Bronchial epithelial cell (primary cell): ENCODE measurements around the gene INS. TPM values are rescaled to one million over a fixed set of nuclear protein-coding genes. Genes with fewer than 3 reads are reported as not detected.
A peak's percentile ranks its signal among the peaks of the same experiment; 100 is the strongest.

Experiments
- DNase-seq: peaks from one replicate; pipeline ENCODE4 v3.0.0-alpha.2; 2010; ENCODE audit warnings: low read depth
- FAIRE-seq: peaks from 2 replicates; lab custom pipeline; 2011; peaks lifted over from hg19 to GRCh38; lab: Jason Lieb, UNC
- H3K27me3 ChIP-seq: 2 replicates; pipeline ENCODE4 v1.5.1; 2011; ENCODE audit warnings: low read length; ENCODE audit not compliant: control insufficient read depth, insufficient read depth
- H3K36me3 ChIP-seq: 2 replicates; pipeline ENCODE4 v1.5.1; 2011; ENCODE audit warnings: low read length; ENCODE audit not compliant: control insufficient read depth, insufficient read depth
- H3K4me3 ChIP-seq: 2 replicates; pipeline ENCODE4 v1.5.1; 2011; ENCODE audit warnings: mild to moderate bottlenecking, low read depth, low read length, control low read depth
- total RNA-seq: library from RNA; depleted of rRNA; stranded (reverse); fragments of >200 nt; gene quantifications from 2 replicates; pipeline ENCODE4 v1.2.1, GENCODE V29; 2014
- TF ChIP-seq, protein P1 (sequence below): IDR thresholded peaks from 2 replicates; pipeline ENCODE4 v1.5.1; 2011; ENCODE audit warnings: mild to moderate bottlenecking, moderate library complexity, low read length, control low read depth, inconsistent platforms; ENCODE audit not compliant: insufficient read depth, severe bottlenecking

The INS gene
- total RNA-seq = not detected in 2 replicates

- no peak for FAIRE-seq
- TF ChIP-seq, protein P1, sequence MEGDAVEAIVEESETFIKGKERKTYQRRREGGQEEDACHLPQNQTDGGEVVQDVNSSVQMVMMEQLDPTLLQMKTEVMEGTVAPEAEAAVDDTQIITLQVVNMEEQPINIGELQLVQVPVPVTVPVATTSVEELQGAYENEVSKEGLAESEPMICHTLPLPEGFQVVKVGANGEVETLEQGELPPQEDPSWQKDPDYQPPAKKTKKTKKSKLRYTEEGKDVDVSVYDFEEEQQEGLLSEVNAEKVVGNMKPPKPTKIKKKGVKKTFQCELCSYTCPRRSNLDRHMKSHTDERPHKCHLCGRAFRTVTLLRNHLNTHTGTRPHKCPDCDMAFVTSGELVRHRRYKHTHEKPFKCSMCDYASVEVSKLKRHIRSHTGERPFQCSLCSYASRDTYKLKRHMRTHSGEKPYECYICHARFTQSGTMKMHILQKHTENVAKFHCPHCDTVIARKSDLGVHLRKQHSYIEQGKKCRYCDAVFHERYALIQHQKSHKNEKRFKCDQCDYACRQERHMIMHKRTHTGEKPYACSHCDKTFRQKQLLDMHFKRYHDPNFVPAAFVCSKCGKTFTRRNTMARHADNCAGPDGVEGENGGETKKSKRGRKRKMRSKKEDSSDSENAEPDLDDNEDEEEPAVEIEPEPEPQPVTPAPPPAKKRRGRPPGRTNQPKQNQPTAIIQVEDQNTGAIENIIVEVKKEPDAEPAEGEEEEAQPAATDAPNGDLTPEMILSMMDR = no peak
- Histone ChIP-seq H3K36me3 (no peaks in the 10 kb centered on the region), H3K27me3 (no peaks in the 10 kb centered on the region), H3K4me3 (no peak within 1 kb of the TSS)
- DNase-seq = no peak
Measured at GRCh38 chr11:2160736-2161259, at the start of gene INS. INS (minus strand) TSS chr11:2161209; CDS start chr11:2160971, 238 bp downstream.

- TF ChIP-seq, protein P1 = no peak
- H3K27me3 ChIP-seq = peaks cover 11% of the 10 kb centered on the region
- DNase-seq = no peak
- no peak overlapping the region for H3K4me3 ChIP-seq
- no peaks in the 10 kb centered on the region for H3K36me3 ChIP-seq
- no peak for FAIRE-seq
Measured at GRCh38 chr11:2210366-2211112, 49.5 kb upstream of the INS start.

- no peaks in the 10 kb centered on the region for H3K36me3 ChIP-seq
- peaks cover 11% of the 10 kb centered on the region for H3K27me3 ChIP-seq
- no peak overlapping the region for H3K4me3 ChIP-seq
- DNase-seq (no peak), FAIRE-seq (no peak)
- TF ChIP-seq, protein P1 = no peak
Measured at GRCh38 chr11:2209900-2210321, 48.9 kb upstream of the INS start.

GRCh38 chr11:2209370-2209801 is 48.4 kb upstream of the INS start:
- no peaks in the 10 kb centered on the region for H3K36me3 ChIP-seq
- no peak for FAIRE-seq
- TF ChIP-seq, protein P1 = no peak
- H3K27me3 ChIP-seq = peaks cover 11% of the 10 kb centered on the region
- DNase-seq = no peak
- no peak overlapping the region for H3K4me3 ChIP-seq

GRCh38 chr11:2208691-2209369 is 47.8 kb upstream of the INS start:
- DNase-seq = peak; percentile 7

More at GRCh38 chr11:2208691-2209369, 47.8 kb upstream of the INS start:
- Histone ChIP-seq H3K36me3 (no peaks in the 10 kb centered on the region), H3K4me3 (no peak overlapping the region), H3K27me3 (peaks cover 11% of the 10 kb centered on the region)
- no peak for FAIRE-seq
- TF ChIP-seq, protein P1 = peak; percentile 19
